ENCODE data around the gene PAGE4.

DNA sequence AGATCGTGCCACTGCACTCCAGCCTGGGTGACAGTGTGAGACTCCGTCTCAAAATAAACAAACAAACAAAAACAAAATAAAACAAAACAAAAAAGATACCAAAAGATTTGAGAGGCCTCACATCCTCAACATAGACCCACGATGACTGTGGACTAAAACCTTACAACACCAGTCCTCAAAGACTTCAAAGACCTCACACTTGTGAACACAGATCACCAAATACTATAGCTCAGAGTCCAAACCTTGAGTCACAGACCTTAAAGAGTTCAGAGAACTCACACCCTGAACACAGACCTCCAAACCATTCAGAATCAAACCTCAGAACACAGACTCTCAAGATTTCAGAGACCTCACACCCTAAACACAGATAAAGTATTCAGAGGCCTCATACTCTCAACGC, 12.7 kb upstream of the PAGE4 start:
- no peak for TF ChIP-seq EZH2 (IDR thresholded peaks at IDR 0.05; ENCODE audit: borderline replicate concordance, low read depth, low read length, poor library complexity, severe bottlenecking)
- TF ChIP-seq, protein P1, sequence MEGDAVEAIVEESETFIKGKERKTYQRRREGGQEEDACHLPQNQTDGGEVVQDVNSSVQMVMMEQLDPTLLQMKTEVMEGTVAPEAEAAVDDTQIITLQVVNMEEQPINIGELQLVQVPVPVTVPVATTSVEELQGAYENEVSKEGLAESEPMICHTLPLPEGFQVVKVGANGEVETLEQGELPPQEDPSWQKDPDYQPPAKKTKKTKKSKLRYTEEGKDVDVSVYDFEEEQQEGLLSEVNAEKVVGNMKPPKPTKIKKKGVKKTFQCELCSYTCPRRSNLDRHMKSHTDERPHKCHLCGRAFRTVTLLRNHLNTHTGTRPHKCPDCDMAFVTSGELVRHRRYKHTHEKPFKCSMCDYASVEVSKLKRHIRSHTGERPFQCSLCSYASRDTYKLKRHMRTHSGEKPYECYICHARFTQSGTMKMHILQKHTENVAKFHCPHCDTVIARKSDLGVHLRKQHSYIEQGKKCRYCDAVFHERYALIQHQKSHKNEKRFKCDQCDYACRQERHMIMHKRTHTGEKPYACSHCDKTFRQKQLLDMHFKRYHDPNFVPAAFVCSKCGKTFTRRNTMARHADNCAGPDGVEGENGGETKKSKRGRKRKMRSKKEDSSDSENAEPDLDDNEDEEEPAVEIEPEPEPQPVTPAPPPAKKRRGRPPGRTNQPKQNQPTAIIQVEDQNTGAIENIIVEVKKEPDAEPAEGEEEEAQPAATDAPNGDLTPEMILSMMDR (conservative IDR thresholded peaks at IDR 0.05; ENCODE audit: low read depth, low read length), result no peak

Measured in A673 (cell line).